ENCODE measurements around the gene CELF4.

DNA sequence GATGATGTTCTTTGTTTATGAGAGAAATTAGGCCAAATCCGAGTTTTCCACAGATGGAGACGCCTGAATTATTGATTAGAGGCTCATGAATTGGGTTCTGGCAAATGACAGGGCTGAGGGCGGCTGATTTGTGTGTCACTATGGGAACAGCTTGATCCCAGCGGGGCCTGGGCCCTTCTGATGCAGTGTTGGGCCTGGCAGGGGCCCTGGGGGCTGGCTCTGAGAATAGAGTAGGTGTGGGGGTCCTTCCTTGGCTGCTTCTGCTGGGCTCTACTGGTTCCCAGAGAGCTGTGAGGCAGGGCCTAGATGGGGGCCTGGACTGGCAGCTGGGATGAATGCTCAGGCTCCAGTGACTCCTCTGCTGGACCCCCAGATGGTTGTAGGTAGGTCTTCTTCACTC, 164.8 kb downstream of the CELF4 start:
- no peak for TF ChIP-seq POLR2A (IDR thresholded peaks at IDR 0.05)
- TF ChIP-seq, protein P1, sequence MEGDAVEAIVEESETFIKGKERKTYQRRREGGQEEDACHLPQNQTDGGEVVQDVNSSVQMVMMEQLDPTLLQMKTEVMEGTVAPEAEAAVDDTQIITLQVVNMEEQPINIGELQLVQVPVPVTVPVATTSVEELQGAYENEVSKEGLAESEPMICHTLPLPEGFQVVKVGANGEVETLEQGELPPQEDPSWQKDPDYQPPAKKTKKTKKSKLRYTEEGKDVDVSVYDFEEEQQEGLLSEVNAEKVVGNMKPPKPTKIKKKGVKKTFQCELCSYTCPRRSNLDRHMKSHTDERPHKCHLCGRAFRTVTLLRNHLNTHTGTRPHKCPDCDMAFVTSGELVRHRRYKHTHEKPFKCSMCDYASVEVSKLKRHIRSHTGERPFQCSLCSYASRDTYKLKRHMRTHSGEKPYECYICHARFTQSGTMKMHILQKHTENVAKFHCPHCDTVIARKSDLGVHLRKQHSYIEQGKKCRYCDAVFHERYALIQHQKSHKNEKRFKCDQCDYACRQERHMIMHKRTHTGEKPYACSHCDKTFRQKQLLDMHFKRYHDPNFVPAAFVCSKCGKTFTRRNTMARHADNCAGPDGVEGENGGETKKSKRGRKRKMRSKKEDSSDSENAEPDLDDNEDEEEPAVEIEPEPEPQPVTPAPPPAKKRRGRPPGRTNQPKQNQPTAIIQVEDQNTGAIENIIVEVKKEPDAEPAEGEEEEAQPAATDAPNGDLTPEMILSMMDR (IDR thresholded peaks at IDR 0.05) = no peak
